ENCODE measurements around the gene STAT3. TPM values are rescaled to one million over a fixed set of nuclear protein-coding genes. Genes with fewer than 3 reads are reported as not detected.

The STAT3 gene
- total and polyA plus RNA-seq, 2 of the 13 experiments (the other 11 are each of a cell fraction or from before 2014, with no cell fraction given): 61.8 to 62.4 TPM

DNA sequence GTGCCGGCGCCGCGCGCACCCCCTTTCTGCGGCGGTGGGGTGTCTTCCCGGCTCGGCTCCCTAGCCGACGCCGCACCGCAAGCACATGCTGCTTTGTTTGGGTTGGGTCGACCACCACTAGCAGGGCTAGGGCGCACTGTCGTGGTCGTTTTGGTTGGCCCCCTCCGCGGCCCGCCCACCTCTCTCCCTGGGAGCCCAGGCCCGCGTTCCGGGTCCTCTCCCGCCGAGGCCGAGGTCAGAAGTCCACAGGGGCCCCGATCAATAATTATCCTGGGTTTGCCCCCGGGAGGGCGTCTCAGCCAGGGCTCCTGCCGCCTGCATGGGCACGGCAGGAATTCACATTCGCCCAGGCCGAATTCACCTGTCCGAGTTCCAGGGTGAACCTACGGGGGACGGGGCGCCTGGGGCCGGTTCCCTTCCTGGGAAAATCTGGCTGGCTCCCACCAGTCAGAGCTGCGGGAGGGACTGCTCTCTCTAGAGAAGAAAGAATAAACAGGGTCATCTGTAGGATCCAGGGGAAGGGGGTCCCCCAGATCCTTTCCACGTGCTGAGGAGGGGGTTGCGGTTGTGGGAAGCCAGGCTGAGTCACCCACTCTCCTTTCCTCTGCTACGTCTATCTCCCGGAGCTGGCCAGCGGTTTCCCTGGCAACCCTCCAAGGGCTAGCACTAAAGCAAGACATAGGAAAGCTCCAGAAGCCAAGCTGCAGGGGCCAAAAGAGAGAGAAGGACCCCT lies 111.5 kb downstream of the STAT3 start (continued):
- TF ChIP-seq, protein P1, sequence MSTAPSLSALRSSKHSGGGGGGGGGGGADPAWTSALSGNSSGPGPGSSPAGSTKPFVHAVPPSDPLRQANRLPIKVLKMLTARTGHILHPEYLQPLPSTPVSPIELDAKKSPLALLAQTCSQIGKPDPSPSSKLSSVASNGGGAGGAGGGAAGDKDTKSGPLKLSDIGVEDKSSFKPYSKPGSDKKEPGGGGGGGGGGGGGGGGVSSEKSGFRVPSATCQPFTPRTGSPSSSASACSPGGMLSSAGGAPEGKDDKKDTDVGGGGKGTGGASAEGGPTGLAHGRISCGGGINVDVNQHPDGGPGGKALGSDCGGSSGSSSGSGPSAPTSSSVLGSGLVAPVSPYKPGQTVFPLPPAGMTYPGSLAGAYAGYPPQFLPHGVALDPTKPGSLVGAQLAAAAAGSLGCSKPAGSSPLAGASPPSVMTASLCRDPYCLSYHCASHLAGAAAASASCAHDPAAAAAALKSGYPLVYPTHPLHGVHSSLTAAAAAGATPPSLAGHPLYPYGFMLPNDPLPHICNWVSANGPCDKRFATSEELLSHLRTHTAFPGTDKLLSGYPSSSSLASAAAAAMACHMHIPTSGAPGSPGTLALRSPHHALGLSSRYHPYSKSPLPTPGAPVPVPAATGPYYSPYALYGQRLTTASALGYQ (CRISPR knock-in tag; IDR thresholded peaks at IDR 0.05): peak; percentile 94
- TF ChIP-seq, protein P2, sequence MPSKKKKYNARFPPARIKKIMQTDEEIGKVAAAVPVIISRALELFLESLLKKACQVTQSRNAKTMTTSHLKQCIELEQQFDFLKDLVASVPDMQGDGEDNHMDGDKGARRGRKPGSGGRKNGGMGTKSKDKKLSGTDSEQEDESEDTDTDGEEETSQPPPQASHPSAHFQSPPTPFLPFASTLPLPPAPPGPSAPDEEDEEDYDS (CRISPR knock-in tag; IDR thresholded peaks at IDR 0.05): no peak; the same call in 1 of the 2 replicates
- peak; percentile 67; the same call in 1 of the 2 replicates for TF ChIP-seq RFX3 (CRISPR knock-in tag; IDR thresholded peaks at IDR 0.05)
- no peak; the same call in 1 of the 2 replicates for TF ChIP-seq ZNF235 (CRISPR knock-in tag; IDR thresholded peaks at IDR 0.05; ENCODE audit: borderline replicate concordance)
- peak; percentile 88; the same call in 1 of the 2 replicates for TF ChIP-seq ZNF383 (CRISPR knock-in tag; IDR thresholded peaks at IDR 0.05; ENCODE audit: borderline replicate concordance)
- TF ChIP-seq ZNF326 (CRISPR knock-in tag; IDR thresholded peaks at IDR 0.05; ENCODE audit: borderline replicate concordance): no peak
- TF ChIP-seq ZNF552 (CRISPR knock-in tag; IDR thresholded peaks at IDR 0.05; ENCODE audit: borderline replicate concordance): no peak
- TF ChIP-seq STAG1 (CRISPR knock-in tag; IDR thresholded peaks at IDR 0.05): 0 out of 2 replicates have a peak, but pooled peaks have one; percentile 15
- no peak for TF ChIP-seq ZFYVE20 (CRISPR knock-in tag; IDR thresholded peaks at IDR 0.05; ENCODE audit: borderline replicate concordance, low read depth)
- no peak for TF ChIP-seq ZSCAN30 (CRISPR knock-in tag; IDR thresholded peaks at IDR 0.05)
- TF ChIP-seq GPN1 (CRISPR knock-in tag; IDR thresholded peaks at IDR 0.05; ENCODE audit: borderline replicate concordance): no peak
- no peak for TF ChIP-seq NFIB (CRISPR knock-in tag; IDR thresholded peaks at IDR 0.05; ENCODE audit: borderline replicate concordance)
- peak; percentile 61; the same call in 1 of the 2 replicates for TF ChIP-seq GTF3A (CRISPR knock-in tag; conservative IDR thresholded peaks at IDR 0.05)
- TF ChIP-seq, protein P3, sequence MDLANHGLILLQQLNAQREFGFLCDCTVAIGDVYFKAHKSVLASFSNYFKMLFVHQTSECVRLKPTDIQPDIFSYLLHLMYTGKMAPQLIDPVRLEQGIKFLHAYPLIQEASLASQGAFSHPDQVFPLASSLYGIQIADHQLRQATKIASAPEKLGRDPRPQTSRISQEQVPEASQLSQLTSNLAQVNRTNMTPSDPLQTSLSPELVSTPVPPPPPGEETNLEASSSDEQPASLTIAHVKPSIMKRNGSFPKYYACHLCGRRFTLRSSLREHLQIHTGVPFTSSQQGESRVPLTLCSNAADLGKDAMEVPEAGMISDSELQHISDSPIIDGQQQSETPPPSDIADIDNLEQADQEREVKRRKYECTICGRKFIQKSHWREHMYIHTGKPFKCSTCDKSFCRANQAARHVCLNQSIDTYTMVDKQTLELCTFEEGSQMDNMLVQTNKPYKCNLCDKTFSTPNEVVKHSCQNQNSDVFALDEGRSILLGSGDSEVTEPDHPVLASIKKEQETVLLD (CRISPR knock-in tag; IDR thresholded peaks at IDR 0.05; ENCODE audit: low read depth): no peak
- peak; percentile 52; the same call in 1 of the 2 replicates for TF ChIP-seq ZNF788 (CRISPR knock-in tag; IDR thresholded peaks at IDR 0.05; ENCODE audit: borderline replicate concordance)
- no peak for TF ChIP-seq ZBTB1 (CRISPR knock-in tag; IDR thresholded peaks at IDR 0.05; ENCODE audit: borderline replicate concordance)
- peak; percentile 74; the same call in 1 of the 2 replicates for TF ChIP-seq ISX (CRISPR knock-in tag; conservative IDR thresholded peaks at IDR 0.05)
- TF ChIP-seq ZNF343 (CRISPR knock-in tag; IDR thresholded peaks at IDR 0.05): peak; percentile 55; the same call in 1 of the 2 replicates
- peak; percentile 44; the same call in 1 of the 2 replicates for TF ChIP-seq RFX1 (IDR thresholded peaks at IDR 0.05)
- TF ChIP-seq, protein P4, sequence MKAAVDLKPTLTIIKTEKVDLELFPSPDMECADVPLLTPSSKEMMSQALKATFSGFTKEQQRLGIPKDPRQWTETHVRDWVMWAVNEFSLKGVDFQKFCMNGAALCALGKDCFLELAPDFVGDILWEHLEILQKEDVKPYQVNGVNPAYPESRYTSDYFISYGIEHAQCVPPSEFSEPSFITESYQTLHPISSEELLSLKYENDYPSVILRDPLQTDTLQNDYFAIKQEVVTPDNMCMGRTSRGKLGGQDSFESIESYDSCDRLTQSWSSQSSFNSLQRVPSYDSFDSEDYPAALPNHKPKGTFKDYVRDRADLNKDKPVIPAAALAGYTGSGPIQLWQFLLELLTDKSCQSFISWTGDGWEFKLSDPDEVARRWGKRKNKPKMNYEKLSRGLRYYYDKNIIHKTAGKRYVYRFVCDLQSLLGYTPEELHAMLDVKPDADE (CRISPR knock-in tag; IDR thresholded peaks at IDR 0.05): no peak
- peak; percentile 58; the same call in 1 of the 2 replicates for TF ChIP-seq ETV5 (CRISPR knock-in tag; IDR thresholded peaks at IDR 0.05; ENCODE audit: borderline replicate concordance)
- TF ChIP-seq KDM4B (CRISPR knock-in tag; IDR thresholded peaks at IDR 0.05): peak; percentile 33; the same call in 1 of the 2 replicates
- TF ChIP-seq PHF20 (CRISPR knock-in tag; IDR thresholded peaks at IDR 0.05): peak; percentile 58
- no peak; the same call in 1 of the 2 replicates for TF ChIP-seq HOXA9 (CRISPR knock-in tag; IDR thresholded peaks at IDR 0.05; ENCODE audit: borderline replicate concordance)
- peak; percentile 35; the same call in 1 of the 2 replicates for TF ChIP-seq SOX13 (IDR thresholded peaks at IDR 0.05)
- peak in 1 of 2 experiments; percentile 55; a peak in 2 of 4 replicates for TF ChIP-seq SOX13 (CRISPR knock-in tag; conservative IDR thresholded peaks at IDR 0.05 in 1 of 2, IDR thresholded peaks at IDR 0.05 in 1 of 2)
